HepG2 (cell line): ENCODE data around the gene PSMG3. TPM values are rescaled to one million over a fixed set of nuclear protein-coding genes. Genes with fewer than 3 reads are reported as not detected.

Experiments used
- ATAC-seq: fragments of 200-7000 bp; cut with Tn5 transposase; 3 replicates; pipeline ENCODE4 v1.9.1; 2020; ENCODE audit warnings: mild to moderate bottlenecking, moderate library complexity
- BruUV-seq: library from RNA; stranded (reverse); fragments of 400-500 nt; replicated peaks from 2 replicates; lab custom pipeline; 2021; lab: Mats Ljungman, UMichigan
- CTCF ChIA-PET: fragments of 300-600 bp; formaldehyde crosslinking; extraction: SDS; loops from one replicate; lab custom pipeline; 2021; ENCODE audit warnings: low total read pairs, inconsistent platforms, low intra/inter-chr PET ratio; lab: Yijun Ruan, JAX
- POLR2A ChIA-PET: fragments of 350-600 bp; sonication (Branson Sonifier 250); formaldehyde crosslinking; loops from one replicate; lab custom pipeline; 2020; ENCODE audit warnings: antibody characterized with exemption, inconsistent platforms; lab: Yijun Ruan, JAX
- DNase-seq: peaks from one replicate; pipeline ENCODE4 v3.0.0-alpha.2; 2015; ENCODE audit warnings: low spot score
- FAIRE-seq: peaks from 3 replicates; lab custom pipeline; 2011; peaks lifted over from hg19 to GRCh38; lab: Jason Lieb, UNC
- H2AFZ ChIP-seq: one replicate; pipeline ENCODE4 v1.6.1; 2011; ENCODE audit warnings: low read length, inconsistent platforms
- H3K27ac ChIP-seq: fragments of 300-600 bp; 3 replicates; pipeline ENCODE4 v1.8.0; 2011; ENCODE audit warnings: mixed run types, mild to moderate bottlenecking, mixed read lengths, low read length, inconsistent platforms; ENCODE audit not compliant: insufficient read depth; ENCODE audit errors: extremely low read length
- H3K27me3 ChIP-seq, 2 experiments: fragments of 200-600 bp in 1 of 2; 2 replicates in 1 of 2; 3 replicates in 1 of 2; pipeline versions ENCODE4 v1.6.0 to v1.8.0; 2011; ENCODE audit warnings: low read length in 2 of 2, mild to moderate bottlenecking in 2 of 2, moderate library complexity in 2 of 2, inconsistent platforms in 1 of 2; ENCODE audit not compliant: insufficient read depth in 2 of 2, control insufficient read depth in 1 of 2
- H3K36me3 ChIP-seq, 2 experiments: fragments of 200-600 bp in 1 of 2; replicated peaks in 1 of 2; 2 replicates in 1 of 2; 3 replicates in 1 of 2; pipeline versions ENCODE4 v1.5.1 to v1.8.0; 2011; ENCODE audit warnings: low read length in 2 of 2, inconsistent platforms in 1 of 2; ENCODE audit not compliant: insufficient read depth in 2 of 2, control insufficient read depth in 1 of 2
- H3K4me1 ChIP-seq: 2 replicates; pipeline ENCODE4 v1.5.1; 2012; ENCODE audit warnings: low read length, inconsistent platforms; ENCODE audit not compliant: insufficient read depth
- H3K4me2 ChIP-seq: 2 replicates; pipeline ENCODE4 v1.6.0; 2011; ENCODE audit warnings: low read depth, low read length, inconsistent platforms
- H3K4me3 ChIP-seq, 3 experiments: fragments of 200-600 bp in 1 of 3; sonication (generic), shearing (Covaris generic) in 1 of 3; replicated peaks in 1 of 3; 2 replicates each; pipeline ENCODE4 v1.5.1; 2011 to 2016; ENCODE audit warnings: low read length in 3 of 3, inconsistent platforms in 2 of 3, low read depth in 2 of 3, mild to moderate bottlenecking in 2 of 3, control low read depth in 1 of 3, mixed read lengths in 1 of 3; ENCODE audit not compliant: insufficient read depth in 1 of 3
- H3K79me2 ChIP-seq: one replicate; pipeline ENCODE4 v1.6.1; 2011; ENCODE audit warnings: low read length, inconsistent platforms; ENCODE audit not compliant: insufficient read depth
- H3K9ac ChIP-seq: 2 replicates; pipeline ENCODE4 v1.6.0; 2011; ENCODE audit warnings: mild to moderate bottlenecking, low read depth, low read length, inconsistent platforms; ENCODE audit not compliant: insufficient read depth
- H3K9me3 ChIP-seq: 2 replicates; pipeline ENCODE4 v1.5.1; 2012; ENCODE audit warnings: mild to moderate bottlenecking, low read length
- H4K20me1 ChIP-seq: 2 replicates; pipeline ENCODE4 v1.6.0; 2011; ENCODE audit warnings: inconsistent platforms, mild to moderate bottlenecking, low read length, moderate library complexity; ENCODE audit not compliant: insufficient read depth
- ADNP ChIP-seq: sonication (generic); formaldehyde crosslinking; IDR thresholded peaks from 2 replicates; pipeline ENCODE4 v1.4.0; 2020; ENCODE audit warnings: missing genetic modification reagents
- ATM ChIP-seq: fragments of 450-650 bp; IDR thresholded peaks from 2 replicates; pipeline ENCODE4 v1.7.1; 2017; ENCODE audit warnings: mild to moderate bottlenecking, borderline replicate concordance
- DMAP1 ChIP-seq: IDR thresholded peaks from 2 replicates; pipeline ENCODE4 v1.6.1; 2016
- GATA4 ChIP-seq: sonication (generic); IDR thresholded peaks from 2 replicates; pipeline ENCODE4 v1.6.1; 2016; ENCODE audit warnings: antibody characterized with exemption, low read depth, borderline replicate concordance
- KLF16 ChIP-seq, 2 experiments: sonication (generic) in 1 of 2; formaldehyde crosslinking in 1 of 2; IDR thresholded peaks; 2 replicates each; pipeline versions ENCODE4 v1.6.1 to v1.8.0; 2016 to 2023; ENCODE audit warnings: missing genetic modification reagents in 2 of 2, missing compliant biosample characterization in 1 of 2
- SALL1 ChIP-seq: sonication (generic); formaldehyde crosslinking; IDR thresholded peaks from 2 replicates; pipeline ENCODE4 v1.8.0; 2022; ENCODE audit warnings: mild to moderate bottlenecking, missing genetic modification reagents
- SOX13 ChIP-seq, 3 experiments: fragments of 450-650 bp in 1 of 3; sonication (generic) in 1 of 3; formaldehyde crosslinking in 1 of 3; IDR thresholded peaks in 2 of 3; conservative IDR thresholded peaks in 1 of 3; 2 replicates each; pipeline versions ENCODE4 v1.5.0 to v1.6.1; 2016 to 2020; ENCODE audit warnings: antibody characterized with exemption in 1 of 3, mild to moderate bottlenecking in 1 of 3, missing compliant biosample characterization in 1 of 3, missing genetic modification reagents in 1 of 3, moderate library complexity in 1 of 3
- ZNF292 ChIP-seq: sonication (generic); formaldehyde crosslinking; IDR thresholded peaks from 2 replicates; pipeline ENCODE4 v1.8.1; 2022; ENCODE audit warnings: mild to moderate bottlenecking, low read depth, missing genetic modification reagents, borderline replicate concordance
- ZNF446 ChIP-seq: sonication (generic); formaldehyde crosslinking; IDR thresholded peaks from 2 replicates; pipeline ENCODE4 v1.5.0; 2020; ENCODE audit warnings: mild to moderate bottlenecking, missing genetic modification reagents
- ZNF777 ChIP-seq: sonication (generic); formaldehyde crosslinking; IDR thresholded peaks from 2 replicates; pipeline ENCODE4 v1.4.0; 2020; ENCODE audit warnings: missing genetic modification reagents
- ZNF782 ChIP-seq: sonication (generic); formaldehyde crosslinking; IDR thresholded peaks from 2 replicates; pipeline ENCODE4 v1.4.0; 2020; ENCODE audit warnings: missing genetic modification reagents, mild to moderate bottlenecking, borderline replicate concordance
- ZNF83 ChIP-seq: sonication (generic); formaldehyde crosslinking; IDR thresholded peaks from 2 replicates; pipeline ENCODE4 v1.4.0; 2020; ENCODE audit warnings: missing genetic modification reagents, mild to moderate bottlenecking, borderline replicate concordance
- WGBS: methylation state at CpG from one replicate; pipeline ENCODE4 v1.1.6; 2017; ENCODE audit warnings: low lambda C conversion rate; 5-methylcytosine and 5-hydroxymethylcytosine counted together
- in situ Hi-C: cut with HindIII; loops from 2 replicates; pipeline ENCODE4 v1.10.0; 2017; ENCODE audit warnings: low pct_unique_long_range_greater_than_20kb; ENCODE audit not compliant: extremely low pct_ligation_motif_present
- intact Hi-C: fragments of 100-400 bp; cut with micrococcal nuclease; formaldehyde crosslinking; loops from one replicate; pipeline ENCODE4 v1.10.0; 2022; ENCODE audit not compliant: unreplicated experiment
- polyA plus RNA-seq, 8 experiments: library from polyadenylated mRNA; depleted of rRNA in 3 of 8; stranded (reverse) in 7 of 8; unstranded in 1 of 8; fragments of >200 nt; fragmentation: Illumina TruSeq in 4 of 8; extraction: Trizol in 4 of 8; gene quantifications; 2 replicates each; pipeline versions ENCODE4 v1.2.1 to v1.2.3, GENCODE V29; 2011 to 2016; ENCODE audit warnings: low read depth in 4 of 8, missing spikeins in 1 of 8, mixed read lengths in 1 of 8; ENCODE audit not compliant: insufficient read depth in 1 of 8
- total RNA-seq, 5 experiments: library from RNA; depleted of rRNA; stranded (reverse); fragments of >200 nt; fragmentation: Illumina TruSeq; extraction: Trizol; gene quantifications; 2 replicates each; pipeline ENCODE4 v1.2.3, GENCODE V29; 2016; ENCODE audit warnings: low read depth in 1 of 5
- TF ChIP-seq, protein P1 (sequence below): sonication (generic); formaldehyde crosslinking; IDR thresholded peaks from 2 replicates; pipeline ENCODE4 v1.5.1; 2020; ENCODE audit warnings: missing genetic modification reagents, mild to moderate bottlenecking, borderline replicate concordance
- TF ChIP-seq, protein P2 (sequence below): sonication (generic); formaldehyde crosslinking; IDR thresholded peaks from 2 replicates; pipeline ENCODE4 v1.5.1; 2020; ENCODE audit warnings: mild to moderate bottlenecking, missing genetic modification reagents, borderline replicate concordance
- TF ChIP-seq, protein P3 (sequence below): sonication (generic); formaldehyde crosslinking; IDR thresholded peaks from 2 replicates; pipeline ENCODE4 v1.5.0; 2020; ENCODE audit warnings: missing genetic modification reagents

The PSMG3 gene
- total and polyA plus RNA-seq, 2 of the 13 experiments (the other 11 are each of a cell fraction or from before 2014, with no cell fraction given): 29.6 to 48.4 TPM

DNA sequence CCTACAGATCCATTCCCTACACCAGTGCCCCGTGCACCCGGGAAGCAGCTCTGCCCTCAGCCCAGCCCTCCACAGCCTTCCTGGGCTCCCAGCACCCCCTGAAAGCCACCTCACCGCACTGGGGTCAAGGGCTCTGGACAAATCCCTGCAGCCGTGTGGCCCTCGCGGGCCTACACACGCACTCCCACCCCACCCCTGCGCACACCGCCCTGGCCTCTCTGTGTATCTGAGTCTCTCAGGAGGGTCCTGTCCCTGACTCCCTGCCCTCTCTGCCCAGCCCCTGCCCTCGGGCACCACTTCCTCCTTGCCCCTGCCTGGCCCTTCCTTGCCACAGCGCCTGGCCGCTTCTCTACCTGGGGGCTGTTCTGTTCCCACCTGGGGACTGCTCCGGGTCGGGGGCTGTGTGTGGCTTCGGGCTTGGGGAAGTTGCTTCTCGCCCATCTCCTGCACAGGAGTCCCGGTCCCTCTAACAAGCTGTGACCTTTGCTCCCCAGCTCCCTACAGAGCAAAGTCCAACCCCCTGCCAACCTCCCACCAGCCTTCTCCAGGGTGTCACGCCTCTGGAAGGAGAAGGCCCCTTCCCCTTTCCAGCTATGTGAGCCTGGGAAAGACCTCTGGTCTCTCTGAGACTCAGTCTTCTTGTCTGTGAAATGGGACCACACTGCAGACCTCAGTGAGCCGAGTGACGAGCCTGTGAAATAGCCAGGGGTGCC, 15.3 kb downstream of the PSMG3 start:
- FAIRE-seq (no peak), ATAC-seq (no peak), DNase-seq (no peak)
- Histone ChIP-seq H3K36me3 (peaks cover 0 to 5% of the 10 kb centered on the region in 2 experiments; a peak in 2 of 5 replicates), H3K4me3 (peak overlapping the region in 2 of 3 experiments; percentile 41 to 72; a peak in 3 of 6 replicates), H3K4me1 (peaks cover 46% of the 10 kb centered on the region), H3K4me2 (peak overlapping the region; percentile 95), H3K9ac (peak overlapping the region; percentile 87; the same call in 1 of the 2 replicates), H2AFZ (no peak overlapping the region), H3K9me3 (no peaks in the 10 kb centered on the region), H3K27ac (peak overlapping the region; percentile 89), H4K20me1 (no peaks in the 10 kb centered on the region), H3K79me2 (no peaks in the 10 kb centered on the region), H3K27me3 (no peaks in the 10 kb centered on the region)
- ChIA-PET POLR2A (interaction anchor here (1.6 to 6.4 kb wide), 6 partner anchors 11 to 48 kb away, joined by 6 to 108 read pairs (median 26); partner anchors contain the start of genes INTS1 and PSMG3), CTCF (interaction anchor here (2.1 to 3.1 kb wide), 2 partner anchors 48 to 50 kb away, joined by 10 to 24 read pairs; partner anchors contain the start of gene INTS1)
- in situ Hi-C loops: loop anchor here (5.0 kb wide), 1 partner anchor 52 kb away; the partner anchor contains the start of gene INTS1
- intact Hi-C loops: loop anchor here (2.0 to 5.0 kb wide), 2 partner anchors 18 to 32 kb away; no protein-coding TSS in a partner anchor
- 79% methylated on average over 17 of the region's 20 CpGs for WGBS
- no TSS peak for BruUV-seq
- TF ChIP-seq ZNF782 (CRISPR knock-in tag): no peak
- TF ChIP-seq, protein P1, sequence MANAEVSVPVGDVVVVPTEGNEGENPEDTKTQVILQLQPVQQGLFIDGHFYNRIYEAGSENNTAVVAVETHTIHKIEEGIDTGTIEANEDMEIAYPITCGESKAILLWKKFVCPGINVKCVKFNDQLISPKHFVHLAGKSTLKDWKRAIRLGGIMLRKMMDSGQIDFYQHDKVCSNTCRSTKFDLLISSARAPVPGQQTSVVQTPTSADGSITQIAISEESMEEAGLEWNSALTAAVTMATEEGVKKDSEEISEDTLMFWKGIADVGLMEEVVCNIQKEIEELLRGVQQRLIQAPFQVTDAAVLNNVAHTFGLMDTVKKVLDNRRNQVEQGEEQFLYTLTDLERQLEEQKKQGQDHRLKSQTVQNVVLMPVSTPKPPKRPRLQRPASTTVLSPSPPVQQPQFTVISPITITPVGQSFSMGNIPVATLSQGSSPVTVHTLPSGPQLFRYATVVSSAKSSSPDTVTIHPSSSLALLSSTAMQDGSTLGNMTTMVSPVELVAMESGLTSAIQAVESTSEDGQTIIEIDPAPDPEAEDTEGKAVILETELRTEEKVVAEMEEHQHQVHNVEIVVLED: no peak
- TF ChIP-seq, protein P2, sequence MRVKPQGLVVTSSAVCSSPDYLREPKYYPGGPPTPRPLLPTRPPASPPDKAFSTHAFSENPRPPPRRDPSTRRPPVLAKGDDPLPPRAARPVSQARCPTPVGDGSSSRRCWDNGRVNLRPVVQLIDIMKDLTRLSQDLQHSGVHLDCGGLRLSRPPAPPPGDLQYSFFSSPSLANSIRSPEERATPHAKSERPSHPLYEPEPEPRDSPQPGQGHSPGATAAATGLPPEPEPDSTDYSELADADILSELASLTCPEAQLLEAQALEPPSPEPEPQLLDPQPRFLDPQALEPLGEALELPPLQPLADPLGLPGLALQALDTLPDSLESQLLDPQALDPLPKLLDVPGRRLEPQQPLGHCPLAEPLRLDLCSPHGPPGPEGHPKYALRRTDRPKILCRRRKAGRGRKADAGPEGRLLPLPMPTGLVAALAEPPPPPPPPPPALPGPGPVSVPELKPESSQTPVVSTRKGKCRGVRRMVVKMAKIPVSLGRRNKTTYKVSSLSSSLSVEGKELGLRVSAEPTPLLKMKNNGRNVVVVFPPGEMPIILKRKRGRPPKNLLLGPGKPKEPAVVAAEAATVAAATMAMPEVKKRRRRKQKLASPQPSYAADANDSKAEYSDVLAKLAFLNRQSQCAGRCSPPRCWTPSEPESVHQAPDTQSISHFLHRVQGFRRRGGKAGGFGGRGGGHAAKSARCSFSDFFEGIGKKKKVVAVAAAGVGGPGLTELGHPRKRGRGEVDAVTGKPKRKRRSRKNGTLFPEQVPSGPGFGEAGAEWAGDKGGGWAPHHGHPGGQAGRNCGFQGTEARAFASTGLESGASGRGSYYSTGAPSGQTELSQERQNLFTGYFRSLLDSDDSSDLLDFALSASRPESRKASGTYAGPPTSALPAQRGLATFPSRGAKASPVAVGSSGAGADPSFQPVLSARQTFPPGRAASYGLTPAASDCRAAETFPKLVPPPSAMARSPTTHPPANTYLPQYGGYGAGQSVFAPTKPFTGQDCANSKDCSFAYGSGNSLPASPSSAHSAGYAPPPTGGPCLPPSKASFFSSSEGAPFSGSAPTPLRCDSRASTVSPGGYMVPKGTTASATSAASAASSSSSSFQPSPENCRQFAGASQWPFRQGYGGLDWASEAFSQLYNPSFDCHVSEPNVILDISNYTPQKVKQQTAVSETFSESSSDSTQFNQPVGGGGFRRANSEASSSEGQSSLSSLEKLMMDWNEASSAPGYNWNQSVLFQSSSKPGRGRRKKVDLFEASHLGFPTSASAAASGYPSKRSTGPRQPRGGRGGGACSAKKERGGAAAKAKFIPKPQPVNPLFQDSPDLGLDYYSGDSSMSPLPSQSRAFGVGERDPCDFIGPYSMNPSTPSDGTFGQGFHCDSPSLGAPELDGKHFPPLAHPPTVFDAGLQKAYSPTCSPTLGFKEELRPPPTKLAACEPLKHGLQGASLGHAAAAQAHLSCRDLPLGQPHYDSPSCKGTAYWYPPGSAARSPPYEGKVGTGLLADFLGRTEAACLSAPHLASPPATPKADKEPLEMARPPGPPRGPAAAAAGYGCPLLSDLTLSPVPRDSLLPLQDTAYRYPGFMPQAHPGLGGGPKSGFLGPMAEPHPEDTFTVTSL (CRISPR knock-in tag): no peak
- no peak for TF ChIP-seq ATM
- TF ChIP-seq ZNF292: no peak
- TF ChIP-seq KLF16 (CRISPR knock-in tag; IDR thresholded peaks at IDR 0.05): no peak
- TF ChIP-seq ZNF446 (CRISPR knock-in tag): no peak
- TF ChIP-seq, protein P3, sequence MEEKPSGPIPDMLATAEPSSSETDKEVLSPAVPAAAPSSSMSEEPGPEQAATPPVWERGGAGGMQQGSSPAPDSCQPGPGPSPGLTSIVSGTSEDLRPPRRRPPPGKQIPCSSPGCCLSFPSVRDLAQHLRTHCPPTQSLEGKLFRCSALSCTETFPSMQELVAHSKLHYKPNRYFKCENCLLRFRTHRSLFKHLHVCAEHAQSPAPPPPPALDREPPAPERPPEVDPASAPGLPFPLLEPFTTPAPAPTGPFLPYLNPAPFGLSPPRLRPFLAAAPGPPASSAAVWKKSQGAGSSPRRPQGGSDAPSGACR (CRISPR knock-in tag): no peak
- TF ChIP-seq GATA4: no peak
- TF ChIP-seq ADNP: peak; percentile 89; the same call in 1 of the 2 replicates
- TF ChIP-seq SALL1: no peak
- no peak for TF ChIP-seq DMAP1 (CRISPR knock-in tag)
- TF ChIP-seq ZNF83: no peak
- TF ChIP-seq SOX13 (IDR thresholded peaks at IDR 0.05): no peak
- TF ChIP-seq SOX13 (CRISPR knock-in tag; conservative IDR thresholded peaks at IDR 0.05 in 1 of 2, IDR thresholded peaks at IDR 0.05 in 1 of 2): no peak
- no peak for TF ChIP-seq ZNF777 (CRISPR knock-in tag)
